ENCODE data around the gene RRP9. TPM values are rescaled to one million over a fixed set of nuclear protein-coding genes. Genes with fewer than 3 reads are reported as not detected.

RRP9 gene
- total RNA-seq, 1 experiment from 2014 or later, result 32.3 TPM

DNA sequence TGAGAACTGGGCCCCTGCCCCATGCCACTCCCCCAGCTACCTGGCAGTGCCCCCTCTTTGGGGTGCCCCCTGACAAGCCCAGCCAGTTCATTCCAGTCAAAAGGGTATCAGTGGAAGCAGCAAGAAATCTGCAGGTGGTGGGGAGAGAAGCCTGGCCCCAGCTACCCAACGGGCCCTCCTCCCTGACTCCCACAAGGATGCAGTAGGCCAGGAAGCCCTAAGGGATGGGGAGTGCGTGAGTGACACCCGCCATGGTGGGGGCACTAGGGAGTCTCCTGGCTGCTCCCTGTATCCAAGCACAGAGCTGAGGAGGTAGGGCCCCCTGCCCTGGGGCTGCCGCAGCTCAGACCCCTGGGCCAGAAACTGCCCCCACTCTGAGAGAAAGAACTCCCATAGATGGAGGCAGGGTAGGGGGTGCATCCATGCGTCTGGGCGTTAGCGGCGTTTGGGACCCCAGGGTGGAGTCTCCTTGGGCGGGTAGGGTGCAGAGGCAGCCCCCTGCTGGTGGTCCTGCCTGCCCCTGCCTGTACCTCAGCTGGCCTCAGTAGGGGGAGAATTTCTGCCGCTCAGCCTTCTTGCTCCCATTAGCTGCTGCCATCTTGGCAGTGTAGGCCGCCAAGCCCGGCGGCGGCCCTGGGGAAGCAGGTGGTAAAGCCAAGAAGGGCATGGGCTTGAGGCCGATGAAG, 16.0 kb upstream of the RRP9 start:
- no peaks in the 10 kb centered on the region for H3K9me3 ChIP-seq (ENCODE audit: low read depth, low read length, poor library complexity, severe bottlenecking)
- BruUV-seq (replicated peaks), result no TSS peak

DNA sequence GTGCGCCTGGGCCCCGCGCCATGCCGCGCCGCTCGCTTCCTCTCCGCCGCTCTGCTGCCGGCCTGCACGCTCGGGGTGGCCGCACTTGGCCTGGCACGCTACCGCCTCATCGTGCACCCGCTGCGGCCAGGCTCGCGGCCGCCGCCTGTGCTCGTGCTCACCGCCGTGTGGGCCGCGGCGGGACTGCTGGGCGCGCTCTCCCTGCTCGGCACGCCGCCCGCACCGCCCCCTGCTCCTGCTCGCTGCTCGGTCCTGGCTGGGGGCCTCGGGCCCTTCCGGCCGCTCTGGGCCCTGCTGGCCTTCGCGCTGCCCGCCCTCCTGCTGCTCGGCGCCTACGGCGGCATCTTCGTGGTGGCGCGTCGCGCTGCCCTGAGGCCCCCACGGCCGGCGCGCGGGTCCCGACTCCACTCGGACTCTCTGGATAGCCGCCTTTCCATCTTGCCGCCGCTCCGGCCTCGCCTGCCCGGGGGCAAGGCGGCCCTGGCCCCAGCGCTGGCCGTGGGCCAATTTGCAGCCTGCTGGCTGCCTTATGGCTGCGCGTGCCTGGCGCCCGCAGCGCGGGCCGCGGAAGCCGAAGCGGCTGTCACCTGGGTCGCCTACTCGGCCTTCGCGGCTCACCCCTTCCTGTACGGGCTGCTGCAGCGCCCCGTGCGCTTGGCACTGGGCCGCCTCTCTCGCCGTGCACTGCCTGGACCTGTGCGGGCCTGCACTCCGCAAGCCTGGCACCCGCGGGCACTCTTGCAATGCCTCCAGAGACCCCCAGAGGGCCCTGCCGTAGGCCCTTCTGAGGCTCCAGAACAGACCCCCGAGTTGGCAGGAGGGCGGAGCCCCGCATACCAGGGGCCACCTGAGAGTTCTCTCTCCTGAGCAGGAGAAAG, 14.4 kb upstream of the RRP9 start:
- DNase-seq (ENCODE audit: low spot score), result peak; percentile 51
- ChIA-PET POLR2A (ENCODE audit: low non-redundant PET) (no interaction called here), CTCF (no interaction called here)
- Histone ChIP-seq H3K27ac (ENCODE audit: low read depth, low read length, poor library complexity, severe bottlenecking) (no peak overlapping the region), H3K9me3 (ENCODE audit: low read depth, low read length, poor library complexity, severe bottlenecking) (no peaks in the 10 kb centered on the region), H3K27me3 (replicated peaks; ENCODE audit: insufficient read depth, low read depth, low read length, poor library complexity) (no peaks in the 10 kb centered on the region), H3K36me3 (ENCODE audit: insufficient read depth, low read length, poor library complexity, severe bottlenecking) (no peaks in the 10 kb centered on the region), H3K4me1 (ENCODE audit: insufficient read depth, low read length, poor library complexity, severe bottlenecking) (no peaks in the 10 kb centered on the region), H3K4me3 (ENCODE audit: low read depth, low read length, poor library complexity, severe bottlenecking) (peak overlapping the region; percentile 34)
- no TSS peak for BruUV-seq (replicated peaks)
- intact Hi-C loops (cut with micrococcal nuclease; ENCODE audit: unreplicated experiment), result no loop called here
- TF ChIP-seq, protein P1, sequence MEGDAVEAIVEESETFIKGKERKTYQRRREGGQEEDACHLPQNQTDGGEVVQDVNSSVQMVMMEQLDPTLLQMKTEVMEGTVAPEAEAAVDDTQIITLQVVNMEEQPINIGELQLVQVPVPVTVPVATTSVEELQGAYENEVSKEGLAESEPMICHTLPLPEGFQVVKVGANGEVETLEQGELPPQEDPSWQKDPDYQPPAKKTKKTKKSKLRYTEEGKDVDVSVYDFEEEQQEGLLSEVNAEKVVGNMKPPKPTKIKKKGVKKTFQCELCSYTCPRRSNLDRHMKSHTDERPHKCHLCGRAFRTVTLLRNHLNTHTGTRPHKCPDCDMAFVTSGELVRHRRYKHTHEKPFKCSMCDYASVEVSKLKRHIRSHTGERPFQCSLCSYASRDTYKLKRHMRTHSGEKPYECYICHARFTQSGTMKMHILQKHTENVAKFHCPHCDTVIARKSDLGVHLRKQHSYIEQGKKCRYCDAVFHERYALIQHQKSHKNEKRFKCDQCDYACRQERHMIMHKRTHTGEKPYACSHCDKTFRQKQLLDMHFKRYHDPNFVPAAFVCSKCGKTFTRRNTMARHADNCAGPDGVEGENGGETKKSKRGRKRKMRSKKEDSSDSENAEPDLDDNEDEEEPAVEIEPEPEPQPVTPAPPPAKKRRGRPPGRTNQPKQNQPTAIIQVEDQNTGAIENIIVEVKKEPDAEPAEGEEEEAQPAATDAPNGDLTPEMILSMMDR (conservative IDR thresholded peaks at IDR 0.05; ENCODE audit: low read depth, low read length), result peak; percentile 51
- no peak for TF ChIP-seq EZH2 (IDR thresholded peaks at IDR 0.05; ENCODE audit: borderline replicate concordance, low read depth, low read length, poor library complexity, severe bottlenecking)

More for the DNA sequence above, 16.0 kb upstream of the RRP9 start:
- ChIA-PET POLR2A (ENCODE audit: low non-redundant PET) (interaction anchor here (0.6 kb wide), 1 partner anchor 573 kb away, joined by 5 read pairs; the partner anchor contains the start of gene MANF), CTCF (no interaction called here)
- no peak overlapping the region for H3K27ac ChIP-seq (ENCODE audit: low read depth, low read length, poor library complexity, severe bottlenecking)
- no peaks in the 10 kb centered on the region for H3K27me3 ChIP-seq (replicated peaks; ENCODE audit: insufficient read depth, low read depth, low read length, poor library complexity)
- no peak for TF ChIP-seq EZH2 (IDR thresholded peaks at IDR 0.05; ENCODE audit: borderline replicate concordance, low read depth, low read length, poor library complexity, severe bottlenecking)
- TF ChIP-seq, protein P1 (conservative IDR thresholded peaks at IDR 0.05; ENCODE audit: low read depth, low read length), result no peak
- no peaks in the 10 kb centered on the region for H3K4me1 ChIP-seq (ENCODE audit: insufficient read depth, low read length, poor library complexity, severe bottlenecking)
- H3K4me3 ChIP-seq (ENCODE audit: low read depth, low read length, poor library complexity, severe bottlenecking), result no peak overlapping the region
- DNase-seq (ENCODE audit: low spot score), result no peak
- intact Hi-C loops (cut with micrococcal nuclease; ENCODE audit: unreplicated experiment), result no loop called here
- no peaks in the 10 kb centered on the region for H3K36me3 ChIP-seq (ENCODE audit: insufficient read depth, low read length, poor library complexity, severe bottlenecking)

DNA sequence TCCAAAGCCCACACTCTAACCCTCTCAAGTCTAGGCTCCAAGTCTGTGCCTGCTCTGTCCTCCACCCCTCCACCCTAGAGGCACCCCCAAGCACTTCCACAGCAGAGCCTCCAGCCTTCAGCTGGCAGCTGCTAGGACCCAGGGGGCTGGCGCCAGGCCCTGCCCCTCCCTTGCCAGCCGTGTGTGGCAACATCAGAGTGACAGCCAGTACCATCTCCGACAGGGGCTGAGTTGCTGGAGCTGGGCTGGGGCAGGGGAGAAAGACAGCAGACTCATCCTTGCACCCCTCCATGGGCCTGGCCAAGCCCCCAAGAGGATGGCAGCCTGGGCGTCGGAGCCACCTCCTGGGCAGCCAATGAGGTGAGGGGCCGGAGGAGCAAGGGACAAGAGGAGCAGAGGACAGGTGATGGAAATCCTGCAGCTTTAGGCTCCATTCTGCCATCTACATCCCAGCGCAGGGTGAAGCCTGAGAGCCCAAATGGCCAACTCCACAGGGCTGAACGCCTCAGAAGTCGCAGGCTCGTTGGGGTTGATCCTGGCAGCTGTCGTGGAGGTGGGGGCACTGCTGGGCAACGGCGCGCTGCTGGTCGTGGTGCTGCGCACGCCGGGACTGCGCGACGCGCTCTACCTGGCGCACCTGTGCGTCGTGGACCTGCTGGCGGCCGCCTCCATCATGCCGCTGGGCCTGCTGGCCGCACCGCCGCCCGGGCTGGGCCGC, 13.6 kb upstream of the RRP9 start, which contains the start of gene GPR62:
GPR62 (plus strand) TSS at position 207 of the 718 bp plus-strand sequence; CDS start at position 479, 272 bp downstream.
- no peak for DNase-seq (ENCODE audit: low spot score)
- Histone ChIP-seq H3K9me3 (ENCODE audit: low read depth, low read length, poor library complexity, severe bottlenecking) (no peaks in the 10 kb centered on the region), H3K27me3 (replicated peaks; ENCODE audit: insufficient read depth, low read depth, low read length, poor library complexity) (no peaks in the 10 kb centered on the region), H3K36me3 (ENCODE audit: insufficient read depth, low read length, poor library complexity, severe bottlenecking) (no peaks in the 10 kb centered on the region), H3K4me1 (ENCODE audit: insufficient read depth, low read length, poor library complexity, severe bottlenecking) (no peaks in the 10 kb centered on the region), H3K27ac (ENCODE audit: low read depth, low read length, poor library complexity, severe bottlenecking) (no peak within 1 kb of the TSS), H3K4me3 (ENCODE audit: low read depth, low read length, poor library complexity, severe bottlenecking) (peak within 1 kb of the TSS; percentile 34)
- ChIA-PET CTCF (interaction anchor here (0.7 kb wide), 1 partner anchor 19 kb away, joined by 3 read pairs; the partner anchor contains the start of gene ABHD14B), POLR2A (ENCODE audit: low non-redundant PET) (no interaction called here)
- no TSS peak for BruUV-seq (replicated peaks)
- intact Hi-C loops (cut with micrococcal nuclease; ENCODE audit: unreplicated experiment), result no loop called here
- TF ChIP-seq, protein P1 (conservative IDR thresholded peaks at IDR 0.05; ENCODE audit: low read depth, low read length), result no peak
- TF ChIP-seq EZH2 (IDR thresholded peaks at IDR 0.05; ENCODE audit: borderline replicate concordance, low read depth, low read length, poor library complexity, severe bottlenecking), result no peak
